Liver (tissue), 9 donors: ENCODE results near the gene DHX32. TPM values are rescaled to one million over a fixed set of nuclear protein-coding genes. Genes with fewer than 3 reads are reported as not detected.

Experiments
- DNase-seq: peaks from one replicate; pipeline ENCODE4 v3.0.0-alpha.2; 2017; ENCODE audit warnings: low spot score
- H3K27ac ChIP-seq, 2 donors: one replicate each; pipeline ENCODE4 v1.7.0; 2013; ENCODE audit warnings: inconsistent platforms in 2 of 2, low read length in 2 of 2, control low read depth in 1 of 2, low read depth in 1 of 2, mild to moderate bottlenecking in 1 of 2
- H3K27me3 ChIP-seq, 4 donors: one replicate each; pipeline versions ENCODE4 v1.6.1 to v1.7.0; 2013; ENCODE audit warnings: low read length in 3 of 4, inconsistent platforms in 1 of 4, mild to moderate bottlenecking in 1 of 4, moderate library complexity in 1 of 4; ENCODE audit not compliant: control insufficient read depth in 4 of 4, insufficient read depth in 4 of 4
- H3K36me3 ChIP-seq, 4 donors: one replicate each; pipeline versions ENCODE4 v1.6.1 to v1.7.0; 2013; ENCODE audit warnings: low read length in 3 of 4, mild to moderate bottlenecking in 3 of 4, low read depth in 1 of 4, moderate library complexity in 1 of 4; ENCODE audit not compliant: control insufficient read depth in 4 of 4, insufficient read depth in 3 of 4
- H3K4me1 ChIP-seq, 4 donors: one replicate each; pipeline versions ENCODE4 v1.6.1 to v1.7.0; 2013; ENCODE audit warnings: low read length in 3 of 4, mild to moderate bottlenecking in 3 of 4, moderate library complexity in 1 of 4; ENCODE audit not compliant: control insufficient read depth in 4 of 4, insufficient read depth in 4 of 4
- H3K4me3 ChIP-seq, 3 donors: one replicate each; pipeline versions ENCODE4 v1.6.1 to v1.7.0; 2013; ENCODE audit warnings: low read length in 3 of 3, control low read depth in 1 of 3, low read depth in 1 of 3, mild to moderate bottlenecking in 1 of 3
- H3K9ac ChIP-seq, 2 donors: one replicate each; pipeline ENCODE4 v1.7.0; 2013; ENCODE audit warnings: low read length in 2 of 2, mild to moderate bottlenecking in 2 of 2, moderate library complexity in 2 of 2, control low read depth in 1 of 2, low read depth in 1 of 2
- H3K9me3 ChIP-seq, 4 donors: one replicate each; pipeline versions ENCODE4 v1.6.1 to v1.7.0; 2013; ENCODE audit warnings: low read length in 3 of 4; ENCODE audit not compliant: control insufficient read depth in 4 of 4
- EGR1 ChIP-seq, 2 donors: IDR thresholded peaks; 2 replicates each; pipeline ENCODE4 v1.6.1; 2016 to 2018; ENCODE audit warnings: antibody characterized with exemption in 2 of 2, low read depth in 2 of 2
- FOXA1 ChIP-seq: IDR thresholded peaks from 2 replicates; pipeline ENCODE4 v1.6.1; 2016; ENCODE audit warnings: antibody characterized with exemption
- FOXA2 ChIP-seq: IDR thresholded peaks from 2 replicates; pipeline ENCODE4 v1.6.1; 2016; ENCODE audit warnings: antibody characterized with exemption
- GABPA ChIP-seq, 2 donors: IDR thresholded peaks in 1 of 2; conservative IDR thresholded peaks in 1 of 2; 2 replicates each; pipeline ENCODE4 v1.6.1; 2016; ENCODE audit warnings: antibody characterized with exemption in 2 of 2, mild to moderate bottlenecking in 1 of 2, moderate library complexity in 1 of 2
- HNF4A ChIP-seq, 2 donors: conservative IDR thresholded peaks; 2 replicates each; pipeline ENCODE4 v1.6.1; 2016; ENCODE audit warnings: antibody characterized with exemption in 2 of 2, mild to moderate bottlenecking in 2 of 2
- HNF4G ChIP-seq: IDR thresholded peaks from 2 replicates; pipeline ENCODE4 v1.6.1; 2016; ENCODE audit warnings: antibody characterized with exemption
- JUND ChIP-seq, 2 donors: IDR thresholded peaks; 2 replicates each; pipeline ENCODE4 v1.6.1; 2016; ENCODE audit warnings: antibody characterized with exemption in 2 of 2
- NR2F2 ChIP-seq: IDR thresholded peaks from 2 replicates; pipeline ENCODE4 v1.6.1; 2016; ENCODE audit warnings: antibody characterized with exemption
- RAD21 ChIP-seq, 2 donors: IDR thresholded peaks; 2 replicates each; pipeline ENCODE4 v1.6.1; 2016; ENCODE audit warnings: antibody characterized with exemption in 2 of 2, mild to moderate bottlenecking in 2 of 2
- RXRA ChIP-seq, 2 donors: IDR thresholded peaks; 2 replicates each; pipeline ENCODE4 v1.6.1; 2017 to 2018; ENCODE audit warnings: antibody characterized with exemption in 2 of 2, mild to moderate bottlenecking in 1 of 2
- SP1 ChIP-seq: IDR thresholded peaks from 2 replicates; pipeline ENCODE4 v1.6.1; 2018; ENCODE audit warnings: antibody characterized with exemption, mild to moderate bottlenecking
- TAF1 ChIP-seq: conservative IDR thresholded peaks from 2 replicates; pipeline ENCODE4 v1.6.1; 2016; ENCODE audit warnings: antibody characterized with exemption, mild to moderate bottlenecking
- YY1 ChIP-seq: IDR thresholded peaks from 2 replicates; pipeline ENCODE4 v1.6.1; 2016; ENCODE audit warnings: antibody characterized with exemption, mild to moderate bottlenecking
- WGBS: extraction: QIAGEN DNeasy Blood & Tissue Kit; methylation state at CpG from one replicate; pipeline ENCODE4 v1.1.7; 2013; 5-methylcytosine and 5-hydroxymethylcytosine counted together
- polyA plus RNA-seq, 2 donors: library from polyadenylated mRNA; stranded (reverse) in 1 of 2; unstranded in 1 of 2; fragments of 200-250 nt in 1 of 2; fragments of >200 nt in 1 of 2; fragmentation: Nextera tagmentation in 1 of 2; extraction: Ambion mirVana in 1 of 2; gene quantifications; one replicate each; pipeline versions ENCODE4 v1.2.1 to v1.2.3, GENCODE V29; 2013 to 2015
- total RNA-seq, 2 donors: library from RNA; depleted of rRNA; stranded (reverse); fragments of >200 nt; gene quantifications; one replicate each; pipeline ENCODE4 v1.2.3, GENCODE V29; 2014
- TF ChIP-seq, protein P1 (sequence below): IDR thresholded peaks from 2 replicates; pipeline ENCODE4 v1.6.1; 2016; ENCODE audit warnings: antibody characterized with exemption
- TF ChIP-seq, protein P2 (sequence below): IDR thresholded peaks from 2 replicates; pipeline ENCODE4 v1.6.1; 2016; ENCODE audit warnings: antibody characterized with exemption
- TF ChIP-seq, protein P3 (sequence below): fragments of 150-350 bp; IDR thresholded peaks from 2 replicates; pipeline ENCODE4 v1.5.1; 2017; ENCODE audit warnings: improper control_type of control experiment, low read depth, low read length; ENCODE audit not compliant: missing input control
- TF ChIP-seq, protein P4 (sequence below): IDR thresholded peaks from 2 replicates; pipeline ENCODE4 v1.6.1; 2016; ENCODE audit warnings: antibody characterized with exemption
- donor health status: healthy.
- donor health status: healthy.
- donor health status: healthy.
- donor health status: healthy.
- donor health status: healthy.

The DHX32 gene
- total and polyA plus RNA-seq, 4 donors, result 8.3 to 20.2 (median 10.2) TPM

DNA sequence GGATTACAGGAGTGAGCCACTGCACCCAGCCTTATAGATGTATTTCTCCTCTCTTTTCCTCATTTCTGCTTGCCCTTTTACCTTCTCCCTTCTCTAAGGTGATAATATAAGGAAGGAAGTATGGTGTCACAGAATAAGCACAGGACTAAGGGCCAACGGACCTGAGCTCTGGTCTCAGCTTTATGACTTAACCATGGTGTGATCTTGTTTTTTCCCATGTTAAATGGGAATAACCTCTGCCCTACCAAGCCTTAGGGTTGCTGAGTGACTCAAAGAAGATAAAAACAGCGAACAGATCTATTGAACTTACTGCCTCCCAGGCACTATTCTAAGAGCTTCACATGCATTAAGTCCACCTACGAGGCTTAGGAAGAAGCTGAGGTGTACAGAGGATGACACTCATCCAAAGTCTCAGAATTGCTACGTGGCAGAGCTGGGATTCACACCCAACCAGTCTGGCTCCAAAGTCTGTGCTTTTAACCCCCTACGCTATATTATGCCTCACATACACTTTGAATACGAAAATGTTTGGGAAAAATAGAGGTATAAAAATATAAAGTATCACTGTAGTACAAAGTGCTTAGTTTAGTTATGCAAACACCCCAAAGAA lies 63.6 kb downstream of the DHX32 start:
- Histone ChIP-seq H3K9ac (no peak overlapping the region), H3K4me3 (no peak overlapping the region), H3K4me1 (peaks cover 3 to 17% (median 15%) of the 10 kb centered on the region in 4 donors), H3K9me3 (no peaks in the 10 kb centered on the region), H3K27ac (no peak overlapping the region), H3K27me3 (no peaks in the 10 kb centered on the region), H3K36me3 (peaks cover 3 to 27% (median 12%) of the 10 kb centered on the region in 4 donors)
- DNase-seq, result no peak
- TF ChIP-seq, protein P1, sequence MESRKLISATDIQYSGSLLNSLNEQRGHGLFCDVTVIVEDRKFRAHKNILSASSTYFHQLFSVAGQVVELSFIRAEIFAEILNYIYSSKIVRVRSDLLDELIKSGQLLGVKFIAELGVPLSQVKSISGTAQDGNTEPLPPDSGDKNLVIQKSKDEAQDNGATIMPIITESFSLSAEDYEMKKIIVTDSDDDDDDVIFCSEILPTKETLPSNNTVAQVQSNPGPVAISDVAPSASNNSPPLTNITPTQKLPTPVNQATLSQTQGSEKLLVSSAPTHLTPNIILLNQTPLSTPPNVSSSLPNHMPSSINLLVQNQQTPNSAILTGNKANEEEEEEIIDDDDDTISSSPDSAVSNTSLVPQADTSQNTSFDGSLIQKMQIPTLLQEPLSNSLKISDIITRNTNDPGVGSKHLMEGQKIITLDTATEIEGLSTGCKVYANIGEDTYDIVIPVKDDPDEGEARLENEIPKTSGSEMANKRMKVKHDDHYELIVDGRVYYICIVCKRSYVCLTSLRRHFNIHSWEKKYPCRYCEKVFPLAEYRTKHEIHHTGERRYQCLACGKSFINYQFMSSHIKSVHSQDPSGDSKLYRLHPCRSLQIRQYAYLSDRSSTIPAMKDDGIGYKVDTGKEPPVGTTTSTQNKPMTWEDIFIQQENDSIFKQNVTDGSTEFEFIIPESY, result no peak
- no peak for TF ChIP-seq TAF1
- TF ChIP-seq FOXA2, result no peak
- TF ChIP-seq, protein P2, sequence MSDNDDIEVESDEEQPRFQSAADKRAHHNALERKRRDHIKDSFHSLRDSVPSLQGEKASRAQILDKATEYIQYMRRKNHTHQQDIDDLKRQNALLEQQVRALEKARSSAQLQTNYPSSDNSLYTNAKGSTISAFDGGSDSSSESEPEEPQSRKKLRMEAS, result no peak
- TF ChIP-seq YY1, result no peak
- TF ChIP-seq EGR1 (IDR thresholded peaks at IDR 0.05; ENCODE audit: low read depth in 2 of 2), result no peak
- TF ChIP-seq, protein P3, sequence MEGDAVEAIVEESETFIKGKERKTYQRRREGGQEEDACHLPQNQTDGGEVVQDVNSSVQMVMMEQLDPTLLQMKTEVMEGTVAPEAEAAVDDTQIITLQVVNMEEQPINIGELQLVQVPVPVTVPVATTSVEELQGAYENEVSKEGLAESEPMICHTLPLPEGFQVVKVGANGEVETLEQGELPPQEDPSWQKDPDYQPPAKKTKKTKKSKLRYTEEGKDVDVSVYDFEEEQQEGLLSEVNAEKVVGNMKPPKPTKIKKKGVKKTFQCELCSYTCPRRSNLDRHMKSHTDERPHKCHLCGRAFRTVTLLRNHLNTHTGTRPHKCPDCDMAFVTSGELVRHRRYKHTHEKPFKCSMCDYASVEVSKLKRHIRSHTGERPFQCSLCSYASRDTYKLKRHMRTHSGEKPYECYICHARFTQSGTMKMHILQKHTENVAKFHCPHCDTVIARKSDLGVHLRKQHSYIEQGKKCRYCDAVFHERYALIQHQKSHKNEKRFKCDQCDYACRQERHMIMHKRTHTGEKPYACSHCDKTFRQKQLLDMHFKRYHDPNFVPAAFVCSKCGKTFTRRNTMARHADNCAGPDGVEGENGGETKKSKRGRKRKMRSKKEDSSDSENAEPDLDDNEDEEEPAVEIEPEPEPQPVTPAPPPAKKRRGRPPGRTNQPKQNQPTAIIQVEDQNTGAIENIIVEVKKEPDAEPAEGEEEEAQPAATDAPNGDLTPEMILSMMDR, result no peak
- 76% methylated on average over 6 of the region's 6 CpGs for WGBS

DNA sequence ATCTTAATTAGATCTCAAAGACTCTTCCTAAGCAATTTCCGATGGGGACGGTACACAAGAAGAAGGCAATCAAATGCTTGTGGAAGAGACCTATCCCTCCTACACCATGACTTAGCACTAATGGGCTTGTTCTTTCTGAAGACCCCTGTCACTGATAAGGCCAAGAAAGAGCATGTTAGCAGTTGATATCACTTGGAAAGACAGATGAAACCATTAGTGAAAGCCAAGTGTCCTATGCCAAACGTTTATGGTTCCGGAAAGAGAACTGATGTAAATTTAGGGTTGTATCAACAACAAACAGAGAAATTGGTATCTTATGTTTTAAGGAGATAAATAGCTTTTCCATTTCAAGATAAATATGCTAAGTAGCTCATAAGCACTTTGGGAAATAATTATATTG lies 64.5 kb downstream of the DHX32 start:
- 95% methylated on average over 4 of the region's 4 CpGs for WGBS
- H3K4me3 ChIP-seq, result no peak overlapping the region
- no peak for DNase-seq
- peaks cover 2 to 10% (median 7%) of the 10 kb centered on the region in 4 donors for H3K4me1 ChIP-seq
- no peaks in the 10 kb centered on the region for H3K27me3 ChIP-seq
- TF ChIP-seq EGR1 (IDR thresholded peaks at IDR 0.05; ENCODE audit: low read depth in 2 of 2), result no peak
- TF ChIP-seq JUND (IDR thresholded peaks at IDR 0.05), result no peak
- no peak for TF ChIP-seq NR2F2
- no peak for TF ChIP-seq YY1
- TF ChIP-seq, protein P4, sequence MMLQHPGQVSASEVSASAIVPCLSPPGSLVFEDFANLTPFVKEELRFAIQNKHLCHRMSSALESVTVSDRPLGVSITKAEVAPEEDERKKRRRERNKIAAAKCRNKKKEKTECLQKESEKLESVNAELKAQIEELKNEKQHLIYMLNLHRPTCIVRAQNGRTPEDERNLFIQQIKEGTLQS, result no peak
- no peaks in the 10 kb centered on the region for H3K9me3 ChIP-seq
- H3K9ac ChIP-seq, result no peak overlapping the region
- peaks cover 3 to 30% (median 12%) of the 10 kb centered on the region in 4 donors for H3K36me3 ChIP-seq
- H3K27ac ChIP-seq, result no peak overlapping the region

DNA sequence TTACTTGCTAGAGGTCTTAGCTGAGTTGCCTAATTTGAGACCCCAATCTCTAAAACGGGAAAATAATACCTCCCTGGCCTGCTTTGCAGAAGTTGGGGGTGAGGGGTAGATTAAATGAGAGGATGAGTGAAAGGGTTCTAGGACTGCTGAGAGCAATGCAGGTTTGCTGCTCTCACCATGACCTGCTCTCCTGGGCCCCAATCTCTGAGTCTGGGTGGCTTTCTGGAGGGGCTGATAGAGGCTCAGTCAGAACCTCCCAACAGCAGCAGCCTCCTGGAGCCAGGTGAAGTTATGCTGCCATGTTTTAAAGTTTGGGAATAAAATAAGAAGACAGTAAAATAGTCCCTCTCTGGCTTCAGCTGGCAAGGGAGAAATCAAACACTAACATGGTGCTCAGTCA lies 65.3 kb downstream of the DHX32 start:
- peaks cover 3 to 38% (median 18%) of the 10 kb centered on the region in 4 donors for H3K36me3 ChIP-seq
- DNase-seq, result peak; percentile 69
- 0% methylated on average over 1 of the region's 1 CpG for WGBS
- no peak overlapping the region for H3K27ac ChIP-seq
- H3K27me3 ChIP-seq, result no peaks in the 10 kb centered on the region
- no peaks in the 10 kb centered on the region for H3K9me3 ChIP-seq
- peaks cover 0 to 2% (median under 1%) of the 10 kb centered on the region in 4 donors for H3K4me1 ChIP-seq
- no peak overlapping the region for H3K9ac ChIP-seq
- H3K4me3 ChIP-seq, result no peak overlapping the region
- TF ChIP-seq, protein P2, result no peak
- TF ChIP-seq YY1 (no peak), EGR1 (IDR thresholded peaks at IDR 0.05; ENCODE audit: low read depth in 2 of 2) (no peak), HNF4A (conservative IDR thresholded peaks at IDR 0.05) (no peak), SP1 (no peak), HNF4G (no peak), NR2F2 (no peak), JUND (IDR thresholded peaks at IDR 0.05) (no peak), GABPA (IDR thresholded peaks at IDR 0.05 in 1 of 2, conservative IDR thresholded peaks at IDR 0.05 in 1 of 2) (no peak), RAD21 (IDR thresholded peaks at IDR 0.05) (no peak), FOXA1 (no peak), RXRA (IDR thresholded peaks at IDR 0.05) (no peak), FOXA2 (no peak)
- TF ChIP-seq, protein P4, result no peak
- TF ChIP-seq, protein P3, result no peak
- TF ChIP-seq, protein P1, result no peak
